Right hindlimb (tissue), 1 donor: Measurements from ENCODE around the gene ZSCAN10.
A peak's percentile ranks its signal among the peaks of the same experiment; 100 is the strongest.

ENCODE experiments used
- DNase-seq: peaks from one replicate; pipeline ENCODE4 v3.0.0-alpha.2; 2018

Gene ZSCAN10

DNA sequence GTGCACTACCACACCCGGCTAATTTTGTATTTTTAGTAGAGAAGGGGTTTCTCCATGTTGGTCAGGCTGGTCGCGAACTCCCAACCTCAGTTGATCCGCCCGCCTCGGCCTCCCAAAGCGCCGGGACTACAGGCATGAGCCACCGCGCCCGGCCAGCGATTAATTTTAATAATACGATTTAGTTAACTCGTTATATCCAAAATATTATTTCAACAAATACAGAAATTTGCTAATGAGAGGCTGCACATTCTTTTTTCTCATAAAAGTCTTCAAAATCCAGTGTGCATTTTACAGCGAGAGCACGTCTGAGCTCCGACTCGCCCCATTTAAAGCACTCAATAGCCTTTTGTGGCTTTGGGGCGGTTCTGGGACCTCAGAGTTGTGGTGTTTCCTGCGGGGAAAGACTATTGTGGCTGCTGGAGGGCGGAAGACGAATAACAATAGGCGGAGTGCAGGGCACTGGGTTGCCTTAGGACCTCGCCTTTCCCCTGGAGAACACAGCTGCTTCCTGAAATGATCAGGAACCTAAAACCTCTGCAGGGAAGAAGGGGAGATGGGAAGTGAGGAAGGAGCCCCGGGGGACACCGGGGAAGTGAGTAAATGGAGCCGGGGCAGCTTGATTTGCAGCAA is 2.9 kb upstream of the ZSCAN10 start:
- DNase-seq, result no peak

- DNase-seq, result no peak
These were observed 2.1 kb upstream of the ZSCAN10 start for GRCh38 chr16:3101018-3101840.

DNA sequence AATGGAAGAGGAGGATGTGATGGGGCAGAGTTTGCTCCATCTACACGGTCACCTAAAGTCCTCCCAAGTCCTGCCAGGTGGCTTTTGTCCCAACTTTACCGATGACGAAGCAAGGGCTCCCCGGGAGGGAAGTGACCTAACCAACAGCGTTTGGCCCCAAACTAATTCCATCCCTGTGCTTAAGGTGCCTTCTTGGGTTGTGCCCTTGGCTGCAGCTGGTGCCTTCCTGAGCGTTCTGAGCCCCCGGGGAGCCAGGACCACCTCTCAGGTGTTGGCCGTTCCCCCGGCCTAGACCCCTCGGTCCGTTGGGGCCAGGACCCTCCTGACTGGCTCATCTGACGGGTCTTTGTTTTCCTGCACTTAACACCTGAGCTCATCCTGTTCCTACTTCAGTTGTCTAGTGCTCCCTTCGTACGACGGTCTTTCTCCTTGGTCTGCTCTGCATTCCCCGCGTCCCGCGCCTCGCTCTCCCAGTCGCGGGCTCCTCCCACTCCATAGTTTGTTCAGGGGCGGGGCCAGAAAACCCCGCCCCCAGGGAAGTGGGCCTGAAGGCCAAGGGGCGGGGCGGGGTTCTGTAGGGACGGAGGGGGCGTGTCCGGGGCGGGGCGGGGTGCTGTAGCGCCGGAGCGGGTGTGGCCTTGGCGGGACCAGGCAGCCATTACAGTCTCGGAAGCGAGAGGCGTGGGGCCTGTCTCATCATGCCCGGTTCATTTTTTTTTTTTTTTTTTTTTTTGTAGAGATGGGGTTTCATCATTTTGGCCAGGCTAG is 822 bp upstream of the ZSCAN10 start:
- DNase-seq, result peak; percentile 91

DNA sequence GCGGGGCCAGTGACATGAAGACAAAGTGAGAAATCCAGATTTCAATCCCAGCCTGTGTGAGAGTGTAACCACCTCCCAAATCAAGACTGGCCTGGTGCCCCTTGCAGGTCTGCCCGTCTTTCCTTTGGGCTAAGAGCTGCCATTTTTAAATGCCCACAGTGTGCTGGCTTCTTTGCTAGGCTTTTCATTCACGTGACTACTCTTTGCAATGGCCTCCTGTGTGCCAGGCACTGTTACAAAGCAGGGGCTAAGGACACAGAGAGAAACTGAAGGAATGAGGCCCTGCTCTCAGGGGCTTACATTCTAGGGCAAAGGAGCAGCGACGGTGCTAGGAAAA is 269 bp upstream of the ZSCAN10 start:
- no peak for DNase-seq

DNA sequence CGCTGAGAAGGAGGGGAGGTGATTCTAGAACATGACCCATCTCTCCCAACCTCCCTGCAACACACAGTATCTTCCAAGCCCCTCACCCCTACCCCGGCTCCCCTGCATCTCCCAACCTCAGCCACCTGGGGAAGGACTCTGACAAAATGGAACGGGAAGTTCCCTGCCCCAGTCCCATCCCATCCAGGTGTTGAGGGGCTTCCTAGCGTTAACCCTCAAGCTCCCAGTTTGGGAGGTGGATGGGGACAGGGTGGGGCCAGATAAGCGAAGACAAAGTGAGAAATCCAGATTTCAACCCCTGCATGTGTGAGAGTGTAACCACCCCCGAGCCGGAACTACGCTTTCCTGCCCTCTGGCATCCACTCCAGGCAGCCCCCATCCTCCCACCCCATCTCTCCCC is 1.8 kb downstream of the ZSCAN10 start:
- DNase-seq, result no peak

DNA sequence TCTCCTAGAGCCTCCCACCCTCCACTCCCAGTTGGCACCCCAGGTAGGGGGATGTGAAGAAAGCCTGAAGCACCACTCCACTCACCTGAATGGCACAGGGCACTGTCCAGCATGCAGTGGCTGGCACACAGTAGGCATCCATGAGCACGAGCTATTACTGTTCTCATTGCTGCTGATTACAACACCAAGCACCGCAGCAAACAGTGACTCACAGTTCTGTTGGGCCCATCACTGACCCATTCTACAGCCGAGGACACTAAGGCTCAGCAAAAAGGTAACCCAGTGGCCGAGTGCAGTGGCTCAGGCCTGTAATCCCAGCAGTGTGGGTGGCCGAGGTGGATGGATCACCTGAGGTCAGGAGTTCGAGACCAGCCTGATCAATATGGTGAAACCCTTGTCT is 2.7 kb downstream of the ZSCAN10 start:
- no peak for DNase-seq

DNA sequence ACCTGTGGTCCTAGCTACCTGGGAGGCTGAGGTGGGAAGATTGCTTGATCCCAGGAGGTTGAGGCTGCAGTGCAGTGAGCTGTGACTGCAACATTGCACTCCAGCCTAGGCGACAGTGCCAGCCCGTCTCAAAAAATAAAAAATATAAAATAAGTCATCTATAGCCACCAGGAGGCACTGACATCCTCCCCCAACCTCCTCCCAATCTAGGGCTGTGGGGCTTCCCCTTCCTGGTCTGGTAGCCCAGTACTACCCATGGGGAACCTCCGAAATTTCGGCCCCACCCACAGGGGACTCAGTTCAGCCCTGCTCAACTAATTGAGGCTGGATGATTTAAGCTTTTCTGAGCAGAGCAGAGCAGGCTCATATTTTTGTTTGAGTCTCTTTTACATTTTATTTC is 3.2 kb downstream of the ZSCAN10 start:
- DNase-seq, result no peak

- no peak for DNase-seq
These were observed 4.6 kb downstream of the ZSCAN10 start for GRCh38 chr16:3094289-3095027.

DNA sequence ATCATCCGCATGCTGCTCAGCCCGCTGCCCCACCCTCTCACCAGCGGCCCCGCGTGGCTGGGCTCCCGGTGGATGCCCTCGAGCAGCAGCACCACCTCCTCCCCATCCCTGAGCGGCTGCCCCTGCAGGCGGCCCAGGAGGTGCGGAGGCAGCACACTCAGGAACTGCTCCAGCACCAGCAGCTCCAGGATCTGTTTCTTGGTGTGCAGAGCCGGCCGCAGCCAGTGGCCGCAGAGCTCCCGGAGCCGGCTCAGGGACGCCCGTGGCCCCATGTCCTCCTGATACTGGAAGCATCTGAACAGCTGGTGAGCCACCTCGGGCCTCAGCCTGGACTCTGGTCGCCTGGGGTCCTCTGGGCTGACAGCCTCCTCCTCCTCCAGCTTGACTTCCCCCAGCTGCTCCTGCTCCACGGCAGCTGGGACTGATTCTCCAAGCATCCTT is 6.6 kb downstream of the ZSCAN10 start:
- no peak for DNase-seq

- no peak for DNase-seq
These were observed 7.5 kb downstream of the ZSCAN10 start for GRCh38 chr16:3091551-3091950.

- DNase-seq, result no peak
These were observed 9.1 kb downstream of the ZSCAN10 start for GRCh38 chr16:3089717-3090592.

DNA sequence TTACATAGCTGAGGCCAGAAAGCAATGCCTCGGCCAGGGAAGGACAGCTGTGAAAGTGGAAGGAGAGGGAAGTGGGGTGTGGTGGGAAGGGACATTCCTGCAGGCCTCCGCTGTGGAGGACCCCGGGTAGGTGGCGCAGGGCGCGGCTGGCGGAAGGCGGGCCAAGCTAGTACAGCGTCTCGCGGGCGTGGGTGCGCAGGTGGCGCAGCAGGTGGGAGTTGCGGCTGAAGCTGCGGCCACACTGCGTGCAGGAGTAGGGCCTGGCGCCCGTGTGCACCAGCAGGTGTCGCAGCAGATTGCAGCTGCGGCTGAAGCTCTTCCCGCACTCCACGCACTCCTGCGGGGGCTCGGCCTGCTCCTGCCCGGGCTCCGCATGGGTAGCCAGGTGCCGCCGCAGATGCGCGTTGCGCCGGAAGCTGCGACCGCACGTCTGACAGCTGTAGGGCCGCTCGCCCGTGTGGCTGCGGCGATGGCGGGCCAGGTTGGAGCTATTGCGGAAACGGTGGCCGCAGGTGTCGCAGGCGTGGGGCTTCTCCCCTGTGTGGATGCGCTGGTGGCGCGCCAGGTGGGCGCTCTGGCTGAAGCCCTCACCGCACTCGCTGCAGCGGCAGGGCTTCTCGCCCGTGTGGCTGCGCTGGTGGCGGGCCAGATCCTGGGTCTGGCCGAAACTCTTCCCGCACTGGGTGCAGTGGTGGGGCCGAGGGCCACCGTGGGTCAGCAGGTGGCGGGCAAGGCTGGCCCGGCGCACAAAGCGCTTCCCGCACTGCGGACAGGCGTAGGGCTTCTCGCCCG is 10.0 kb downstream of the ZSCAN10 start:
- DNase-seq, result no peak

DNA sequence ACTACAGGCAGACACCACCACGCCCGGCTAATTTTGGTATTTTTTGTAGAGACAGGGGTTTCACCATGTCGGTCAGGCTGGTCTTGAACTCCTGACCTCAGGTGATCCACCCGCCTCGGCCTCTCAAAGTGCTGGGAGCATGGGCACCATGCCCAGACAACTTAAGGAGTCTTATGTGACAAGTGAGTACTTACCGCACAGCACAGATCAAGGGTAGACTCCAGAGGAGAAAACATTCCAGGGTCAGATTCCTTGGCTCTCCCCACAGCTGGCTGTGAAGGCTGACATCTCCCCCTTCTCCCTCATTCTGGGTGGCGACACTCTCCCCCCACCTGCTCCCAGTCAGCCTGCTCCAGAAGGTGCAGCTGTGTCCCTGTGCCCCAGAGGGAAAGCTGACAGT is 10.6 kb downstream of the ZSCAN10 start:
- DNase-seq, result no peak

GRCh38 chr16:3087243-3088235 is 11.6 kb downstream of the ZSCAN10 start:
- DNase-seq, result peak; percentile 65

GRCh38 chr16:3086596-3087242 is 12.4 kb downstream of the ZSCAN10 start:
- no peak for DNase-seq

DNA sequence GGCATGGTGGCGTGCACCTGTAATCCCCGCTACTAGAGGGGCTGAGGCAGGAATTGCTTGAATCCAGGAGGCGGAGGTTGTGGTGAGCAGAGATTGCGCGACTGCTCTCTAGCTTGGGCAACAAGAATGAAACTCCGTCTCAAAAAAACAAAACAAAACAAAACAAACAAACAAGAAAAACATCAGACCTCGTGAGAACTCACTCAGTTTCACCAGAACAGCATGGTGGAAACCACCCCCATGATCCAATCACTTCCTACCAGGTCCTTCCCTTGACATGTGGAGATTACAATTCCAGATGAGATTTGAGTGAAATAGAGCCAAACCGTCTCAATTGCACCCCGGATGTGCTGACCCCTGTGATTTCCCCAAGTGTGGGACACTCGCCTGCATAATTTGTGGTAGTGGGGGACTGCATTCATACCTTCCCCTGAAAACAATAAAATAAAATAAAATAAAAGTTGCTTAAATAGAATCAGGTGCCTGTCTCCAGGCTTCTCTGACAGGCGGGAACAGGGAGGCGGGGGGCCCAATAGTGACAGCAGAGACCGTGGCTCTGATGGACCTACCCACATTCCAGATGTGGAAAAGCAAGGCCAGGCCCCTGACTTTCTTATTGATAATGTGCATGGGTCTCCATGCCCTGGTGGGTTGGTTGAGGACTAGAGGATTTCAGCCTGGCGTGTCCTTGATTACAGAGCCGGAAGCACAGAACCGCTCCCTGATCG is 13.1 kb downstream of the ZSCAN10 start:
- no peak for DNase-seq

DNA sequence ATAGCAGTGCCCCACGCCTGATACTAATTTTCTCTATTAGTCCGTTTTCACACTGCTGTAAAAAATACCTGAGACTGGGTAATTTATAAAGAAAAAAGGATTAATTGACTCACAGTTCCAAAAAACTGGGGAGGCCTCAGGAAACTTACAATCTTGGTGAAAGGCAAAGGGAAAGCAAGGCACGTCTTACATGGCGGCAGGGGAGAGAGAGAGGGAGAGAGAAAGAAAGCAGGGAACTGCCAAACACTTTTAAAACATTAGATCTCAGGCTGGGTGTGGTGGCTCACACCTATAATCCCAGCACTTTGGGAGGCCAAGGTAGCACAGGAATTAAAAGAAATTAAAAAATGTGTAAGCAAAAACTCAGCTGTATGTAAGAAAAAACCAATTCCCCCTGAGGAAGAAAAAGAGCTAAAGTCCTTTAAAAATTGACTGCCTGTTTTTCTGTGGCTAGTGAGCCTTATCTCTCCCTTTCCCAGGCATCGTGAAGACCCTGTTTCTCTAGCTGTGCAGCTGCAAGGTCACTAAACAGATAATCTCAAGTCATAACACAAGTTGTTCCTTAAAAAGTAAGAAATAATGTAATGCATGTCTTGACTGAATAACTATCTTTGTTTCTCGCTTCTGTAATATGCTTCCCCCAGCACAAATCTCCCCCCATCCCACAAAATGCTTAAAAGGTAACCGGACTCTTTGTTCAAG is 14.0 kb downstream of the ZSCAN10 start:
- DNase-seq, result no peak

GRCh38 chr16:3084491-3084890 is 14.6 kb downstream of the ZSCAN10 start:
- DNase-seq, result no peak
